Neural cell (in vitro differentiated cells): ENCODE results near the gene COL15A1.

ENCODE experiments used
- EP300 ChIP-seq: fragments of 450-650 bp; conservative IDR thresholded peaks from 2 replicates; pipeline ENCODE4 v1.6.1; 2014; ENCODE audit warnings: antibody characterized with exemption, mild to moderate bottlenecking, moderate library complexity; ENCODE audit not compliant: poor library complexity, severe bottlenecking
- EZH2 ChIP-seq: fragments of 200-600, 300-800 bp; shearing (Covaris generic), sonication (generic); IDR thresholded peaks from 2 replicates; pipeline ENCODE4 v1.6.1; 2014; ENCODE audit warnings: antibody characterized with exemption, low read length, borderline replicate concordance, mild to moderate bottlenecking; ENCODE audit not compliant: insufficient read depth, poor library complexity, severe bottlenecking
- MXI1 ChIP-seq: fragments of 450-650 bp; conservative IDR thresholded peaks from 2 replicates; pipeline ENCODE4 v1.6.1; 2014; ENCODE audit warnings: antibody characterized with exemption, mild to moderate bottlenecking; ENCODE audit not compliant: poor library complexity, severe bottlenecking
- POLR2AphosphoS5 ChIP-seq: IDR thresholded peaks from 2 replicates; pipeline ENCODE4 v1.6.1; 2012
- RAD21 ChIP-seq: fragments of 450-650 bp; conservative IDR thresholded peaks from 2 replicates; pipeline ENCODE4 v1.6.1; 2014; ENCODE audit warnings: antibody characterized with exemption, mild to moderate bottlenecking, moderate library complexity
- SMC3 ChIP-seq: fragments of 450-650 bp; conservative IDR thresholded peaks from 2 replicates; pipeline ENCODE4 v1.6.1; 2014; ENCODE audit warnings: antibody characterized with exemption, mild to moderate bottlenecking, moderate library complexity; ENCODE audit not compliant: poor library complexity
- TAF1 ChIP-seq: IDR thresholded peaks from 2 replicates; pipeline ENCODE4 v1.6.1; 2012; ENCODE audit warnings: low read depth
- TF ChIP-seq, protein P1 (sequence below): fragments of 450-650 bp; IDR thresholded peaks from 2 replicates; pipeline ENCODE4 v1.5.1; 2014; ENCODE audit warnings: antibody characterized with exemption, mild to moderate bottlenecking, moderate library complexity; ENCODE audit not compliant: poor library complexity, severe bottlenecking
- TF ChIP-seq, protein P2 (sequence below): IDR thresholded peaks from 2 replicates; pipeline ENCODE4 v1.6.1; 2012; ENCODE audit warnings: borderline replicate concordance

DNA sequence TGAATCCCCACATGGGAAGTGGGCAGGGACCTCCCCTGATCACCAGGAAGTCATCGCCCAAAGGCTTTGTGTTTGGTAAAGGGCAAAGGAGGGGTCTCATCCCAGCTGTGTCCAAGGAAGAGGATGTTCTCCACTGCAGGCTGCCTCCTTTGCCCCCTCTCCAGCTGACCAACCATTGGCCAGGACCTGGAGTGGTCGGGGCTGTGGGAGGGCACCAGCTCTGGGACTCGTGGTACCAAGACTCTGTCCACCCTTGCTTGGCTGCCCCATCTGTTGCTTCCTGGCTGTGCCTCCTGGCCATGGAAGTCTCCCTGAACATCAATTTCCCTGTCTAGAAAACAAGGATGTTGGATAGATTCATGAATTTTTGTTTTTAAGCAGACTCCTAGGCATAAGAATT, 34.1 kb downstream of the COL15A1 start:
- TF ChIP-seq EZH2 (no peak), RAD21 (no peak), POLR2AphosphoS5 (no peak), SMC3 (no peak), TAF1 (no peak), MXI1 (no peak), EP300 (no peak)
- TF ChIP-seq, protein P1, sequence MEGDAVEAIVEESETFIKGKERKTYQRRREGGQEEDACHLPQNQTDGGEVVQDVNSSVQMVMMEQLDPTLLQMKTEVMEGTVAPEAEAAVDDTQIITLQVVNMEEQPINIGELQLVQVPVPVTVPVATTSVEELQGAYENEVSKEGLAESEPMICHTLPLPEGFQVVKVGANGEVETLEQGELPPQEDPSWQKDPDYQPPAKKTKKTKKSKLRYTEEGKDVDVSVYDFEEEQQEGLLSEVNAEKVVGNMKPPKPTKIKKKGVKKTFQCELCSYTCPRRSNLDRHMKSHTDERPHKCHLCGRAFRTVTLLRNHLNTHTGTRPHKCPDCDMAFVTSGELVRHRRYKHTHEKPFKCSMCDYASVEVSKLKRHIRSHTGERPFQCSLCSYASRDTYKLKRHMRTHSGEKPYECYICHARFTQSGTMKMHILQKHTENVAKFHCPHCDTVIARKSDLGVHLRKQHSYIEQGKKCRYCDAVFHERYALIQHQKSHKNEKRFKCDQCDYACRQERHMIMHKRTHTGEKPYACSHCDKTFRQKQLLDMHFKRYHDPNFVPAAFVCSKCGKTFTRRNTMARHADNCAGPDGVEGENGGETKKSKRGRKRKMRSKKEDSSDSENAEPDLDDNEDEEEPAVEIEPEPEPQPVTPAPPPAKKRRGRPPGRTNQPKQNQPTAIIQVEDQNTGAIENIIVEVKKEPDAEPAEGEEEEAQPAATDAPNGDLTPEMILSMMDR = no peak
- TF ChIP-seq, protein P2, sequence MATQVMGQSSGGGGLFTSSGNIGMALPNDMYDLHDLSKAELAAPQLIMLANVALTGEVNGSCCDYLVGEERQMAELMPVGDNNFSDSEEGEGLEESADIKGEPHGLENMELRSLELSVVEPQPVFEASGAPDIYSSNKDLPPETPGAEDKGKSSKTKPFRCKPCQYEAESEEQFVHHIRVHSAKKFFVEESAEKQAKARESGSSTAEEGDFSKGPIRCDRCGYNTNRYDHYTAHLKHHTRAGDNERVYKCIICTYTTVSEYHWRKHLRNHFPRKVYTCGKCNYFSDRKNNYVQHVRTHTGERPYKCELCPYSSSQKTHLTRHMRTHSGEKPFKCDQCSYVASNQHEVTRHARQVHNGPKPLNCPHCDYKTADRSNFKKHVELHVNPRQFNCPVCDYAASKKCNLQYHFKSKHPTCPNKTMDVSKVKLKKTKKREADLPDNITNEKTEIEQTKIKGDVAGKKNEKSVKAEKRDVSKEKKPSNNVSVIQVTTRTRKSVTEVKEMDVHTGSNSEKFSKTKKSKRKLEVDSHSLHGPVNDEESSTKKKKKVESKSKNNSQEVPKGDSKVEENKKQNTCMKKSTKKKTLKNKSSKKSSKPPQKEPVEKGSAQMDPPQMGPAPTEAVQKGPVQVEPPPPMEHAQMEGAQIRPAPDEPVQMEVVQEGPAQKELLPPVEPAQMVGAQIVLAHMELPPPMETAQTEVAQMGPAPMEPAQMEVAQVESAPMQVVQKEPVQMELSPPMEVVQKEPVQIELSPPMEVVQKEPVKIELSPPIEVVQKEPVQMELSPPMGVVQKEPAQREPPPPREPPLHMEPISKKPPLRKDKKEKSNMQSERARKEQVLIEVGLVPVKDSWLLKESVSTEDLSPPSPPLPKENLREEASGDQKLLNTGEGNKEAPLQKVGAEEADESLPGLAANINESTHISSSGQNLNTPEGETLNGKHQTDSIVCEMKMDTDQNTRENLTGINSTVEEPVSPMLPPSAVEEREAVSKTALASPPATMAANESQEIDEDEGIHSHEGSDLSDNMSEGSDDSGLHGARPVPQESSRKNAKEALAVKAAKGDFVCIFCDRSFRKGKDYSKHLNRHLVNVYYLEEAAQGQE = no peak
